Ascending aorta (tissue), 2 donors: ENCODE data around the gene CORO7. TPM values are rescaled to one million over a fixed set of nuclear protein-coding genes. Genes with fewer than 3 reads are reported as not detected.

Experiments used
- DNase-seq, 2 donors: peaks; one replicate each; pipeline ENCODE4 v3.0.0-alpha.2; 2019; ENCODE audit warnings: low spot score in 2 of 2
- H3K27ac ChIP-seq, 2 donors: fragments of 200-600 bp; sonication (generic); one replicate each; pipeline ENCODE4 v1.5.1; 2016 to 2017; ENCODE audit warnings: mild to moderate bottlenecking in 1 of 2
- H3K27me3 ChIP-seq: fragments of 200-600 bp; sonication (generic); one replicate; pipeline ENCODE4 v1.5.1; 2017
- H3K36me3 ChIP-seq, 2 donors: fragments of 200-600 bp; sonication (generic); one replicate each; pipeline ENCODE4 v1.5.1; 2016
- H3K4me1 ChIP-seq, 2 donors: fragments of 200-600 bp; sonication (generic); one replicate each; pipeline ENCODE4 v1.5.1; 2016 to 2017; ENCODE audit warnings: mild to moderate bottlenecking in 1 of 2
- H3K4me3 ChIP-seq, 2 donors: fragments of 200-600 bp; sonication (generic); one replicate each; pipeline ENCODE4 v1.5.1; 2016 to 2017; ENCODE audit warnings: mild to moderate bottlenecking in 1 of 2
- H3K9me3 ChIP-seq, 2 donors: fragments of 200-600 bp; sonication (generic); one replicate each; pipeline ENCODE4 v1.5.1; 2016
- intact Hi-C: fragments of 100-400 bp; cut with DNase I; formaldehyde crosslinking; loops from one replicate; pipeline ENCODE4 v1.15.1; 2023
- total RNA-seq: library from RNA; depleted of rRNA; stranded (reverse); fragments of >200 nt; gene quantifications from one replicate; pipeline ENCODE4 v1.1.0, GENCODE V29; 2016
- TF ChIP-seq, protein P1 (sequence below), 3 experiments: fragments of 200-600 bp in 2 of 3; fragments of 450-650 bp in 1 of 3; sonication (generic) in 2 of 3; IDR thresholded peaks; one replicate each; pipeline ENCODE4 v1.5.1; 2016 to 2019; ENCODE audit warnings: antibody characterized with exemption in 3 of 3, mild to moderate bottlenecking in 1 of 3, moderate library complexity in 1 of 3

The CORO7 gene
- total RNA-seq, 1 donor from 2014 or later, result 41.9 TPM

DNA sequence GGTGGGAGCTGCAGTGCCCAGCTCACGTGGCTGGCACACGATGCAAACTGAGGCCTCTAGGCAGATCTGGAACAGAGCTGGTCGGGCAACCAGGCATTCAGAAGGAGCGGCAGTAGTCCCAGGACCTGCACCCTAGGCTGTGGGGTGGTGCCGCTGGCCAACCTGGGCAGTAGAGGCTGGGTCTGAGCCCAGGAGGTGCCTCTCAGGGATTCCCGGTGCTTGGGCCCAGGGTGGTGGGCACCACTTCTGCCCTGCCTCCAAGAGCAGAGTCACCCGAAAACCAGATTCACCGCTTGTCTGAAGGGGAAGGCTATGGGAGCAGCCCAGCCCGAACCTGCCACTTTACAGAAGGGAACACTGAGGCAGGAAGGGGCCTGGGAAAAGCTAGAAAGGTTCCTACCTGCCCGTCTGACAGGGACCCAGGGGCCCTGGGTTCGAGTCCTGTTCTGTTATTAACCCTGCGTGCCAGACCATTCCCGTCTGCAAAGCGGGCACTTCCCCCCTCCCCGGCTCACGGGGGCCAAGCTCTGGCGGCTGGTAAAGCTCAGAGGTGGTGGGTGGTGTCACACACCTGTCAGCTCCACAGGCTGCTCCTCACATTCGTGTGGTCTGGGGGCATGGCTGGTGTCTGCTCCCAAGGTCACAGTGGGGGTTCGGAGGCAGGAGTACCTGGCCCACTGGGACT is 83.6 kb downstream of the CORO7 start:
- Histone ChIP-seq H3K4me3 (no peak overlapping the region), H3K9me3 (no peaks in the 10 kb centered on the region), H3K27ac (no peak overlapping the region), H3K27me3 (no peaks in the 10 kb centered on the region), H3K36me3 (peaks cover 51 to 52% of the 10 kb centered on the region in 2 donors), H3K4me1 (peaks cover 16 to 28% of the 10 kb centered on the region in 2 donors)
- TF ChIP-seq, protein P1, sequence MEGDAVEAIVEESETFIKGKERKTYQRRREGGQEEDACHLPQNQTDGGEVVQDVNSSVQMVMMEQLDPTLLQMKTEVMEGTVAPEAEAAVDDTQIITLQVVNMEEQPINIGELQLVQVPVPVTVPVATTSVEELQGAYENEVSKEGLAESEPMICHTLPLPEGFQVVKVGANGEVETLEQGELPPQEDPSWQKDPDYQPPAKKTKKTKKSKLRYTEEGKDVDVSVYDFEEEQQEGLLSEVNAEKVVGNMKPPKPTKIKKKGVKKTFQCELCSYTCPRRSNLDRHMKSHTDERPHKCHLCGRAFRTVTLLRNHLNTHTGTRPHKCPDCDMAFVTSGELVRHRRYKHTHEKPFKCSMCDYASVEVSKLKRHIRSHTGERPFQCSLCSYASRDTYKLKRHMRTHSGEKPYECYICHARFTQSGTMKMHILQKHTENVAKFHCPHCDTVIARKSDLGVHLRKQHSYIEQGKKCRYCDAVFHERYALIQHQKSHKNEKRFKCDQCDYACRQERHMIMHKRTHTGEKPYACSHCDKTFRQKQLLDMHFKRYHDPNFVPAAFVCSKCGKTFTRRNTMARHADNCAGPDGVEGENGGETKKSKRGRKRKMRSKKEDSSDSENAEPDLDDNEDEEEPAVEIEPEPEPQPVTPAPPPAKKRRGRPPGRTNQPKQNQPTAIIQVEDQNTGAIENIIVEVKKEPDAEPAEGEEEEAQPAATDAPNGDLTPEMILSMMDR (IDR thresholded peaks at IDR 0.05), result no peak
- no peak for DNase-seq
- intact Hi-C loops, result no loop called here

DNA sequence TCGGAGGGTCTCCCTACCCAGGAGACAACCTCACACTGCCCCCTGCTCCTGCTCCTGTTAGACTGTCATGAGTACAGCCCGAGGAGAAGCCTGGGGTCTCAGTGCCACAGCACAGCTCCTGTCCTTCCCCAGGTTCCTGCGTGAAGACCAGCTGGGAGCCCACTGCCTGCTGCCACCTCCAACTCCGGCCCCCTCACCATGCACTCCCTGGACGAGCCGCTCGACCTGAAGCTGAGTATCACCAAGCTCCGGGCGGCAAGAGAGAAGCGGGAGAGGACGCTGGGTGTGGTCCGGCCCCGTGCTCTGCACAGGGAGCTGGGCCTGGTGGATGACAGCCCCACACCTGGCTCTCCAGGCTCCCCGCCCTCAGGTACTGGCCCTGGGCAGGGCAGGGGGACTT is 84.3 kb downstream of the CORO7 start:
- Histone ChIP-seq H3K9me3 (no peaks in the 10 kb centered on the region), H3K4me1 (peaks cover 23 to 34% of the 10 kb centered on the region in 2 donors), H3K4me3 (no peak overlapping the region), H3K27me3 (no peaks in the 10 kb centered on the region), H3K36me3 (peaks cover 45% of the 10 kb centered on the region in 2 donors), H3K27ac (no peak overlapping the region)
- DNase-seq, result no peak
- TF ChIP-seq, protein P1 (IDR thresholded peaks at IDR 0.05), result no peak
- intact Hi-C loops, result no loop called here

- intact Hi-C loops, result loop anchor here (1.0 to 2.0 kb wide), 3 partner anchors 42 to 130 kb away; no protein-coding TSS in a partner anchor
- TF ChIP-seq, protein P1 (IDR thresholded peaks at IDR 0.05), result peak; percentile 89 to 97 (median 95)
- peak in 1 of 2 donors; percentile 91 for DNase-seq
- Histone ChIP-seq H3K36me3 (peaks cover 28 to 29% of the 10 kb centered on the region in 2 donors), H3K4me1 (peaks cover 27 to 39% of the 10 kb centered on the region in 2 donors), H3K27ac (peak overlapping the region; percentile 21 to 94), H3K4me3 (no peak overlapping the region), H3K27me3 (no peaks in the 10 kb centered on the region), H3K9me3 (no peaks in the 10 kb centered on the region)
Measured at GRCh38 chr16:4330277-4330874, 86.0 kb downstream of the CORO7 start.

DNA sequence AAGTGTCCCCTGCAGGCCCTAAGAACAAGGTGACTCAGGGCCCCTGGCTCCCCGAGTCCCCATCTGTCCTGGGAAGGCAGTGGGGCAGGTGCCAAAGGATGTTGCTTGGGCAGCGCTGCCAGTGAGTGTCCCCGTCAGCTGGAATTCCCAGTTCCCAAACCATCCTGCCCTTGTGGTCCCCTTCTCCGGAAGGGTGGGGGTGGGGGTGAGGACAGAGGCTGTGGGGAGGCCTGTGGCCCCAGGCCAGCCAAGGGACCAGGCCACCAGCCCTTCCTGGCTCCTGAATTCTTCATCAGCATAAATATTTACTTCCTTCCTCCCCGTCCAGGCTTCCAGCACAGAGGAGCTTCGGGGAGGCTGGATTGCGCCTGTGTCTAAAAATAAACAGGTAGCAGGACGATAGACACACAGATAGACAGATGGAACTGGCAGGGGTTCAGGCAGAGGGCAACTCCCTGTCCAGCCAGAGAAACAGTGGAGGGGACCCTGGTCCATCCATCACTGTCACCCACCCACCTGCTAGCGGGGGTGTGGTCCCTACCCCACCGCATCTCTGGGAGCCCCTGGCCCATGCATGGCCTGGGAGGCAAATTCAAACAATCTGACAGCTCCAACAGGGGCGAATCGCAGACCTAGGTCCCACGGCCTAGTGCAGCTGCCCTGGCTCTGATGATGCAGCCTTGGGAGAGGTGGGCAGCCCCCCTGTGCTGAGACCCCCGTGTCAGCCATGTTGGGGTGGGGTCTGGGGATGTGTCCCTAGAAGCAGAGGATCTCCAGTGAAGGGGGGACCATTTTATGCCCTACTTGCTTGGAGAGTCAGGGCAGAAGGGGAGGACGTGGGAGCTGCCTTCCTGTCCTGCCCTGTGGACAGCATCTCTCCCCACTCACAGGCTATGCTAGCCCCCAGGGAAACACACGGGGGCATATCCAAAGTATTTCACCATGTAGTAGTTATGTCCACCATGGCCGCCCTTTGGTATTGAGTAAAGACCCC is 87.3 kb downstream of the CORO7 start:
- TF ChIP-seq, protein P1 (IDR thresholded peaks at IDR 0.05), result no peak
- no peaks in the 10 kb centered on the region for H3K27me3 ChIP-seq

More for the DNA sequence above, 87.3 kb downstream of the CORO7 start:
- H3K36me3 ChIP-seq, result peaks cover 17 to 18% of the 10 kb centered on the region in 2 donors
- H3K9me3 ChIP-seq, result no peaks in the 10 kb centered on the region
- intact Hi-C loops, result loop anchor here (10.0 kb wide), 1 partner anchor 384 kb away; no protein-coding TSS in a partner anchor
- H3K27ac ChIP-seq, result peak overlapping the region; percentile 93 to 94
- no peak for DNase-seq
- peak overlapping the region; percentile 53 to 61 for H3K4me3 ChIP-seq
- H3K4me1 ChIP-seq, result peaks cover 40 to 51% of the 10 kb centered on the region in 2 donors
